ENCODE measurements around the gene CCDC102A.
A peak's percentile ranks its signal among the peaks of the same experiment; 100 is the strongest.
"Not testable (repeated sequence)": the region's sequence is repeated elsewhere in the genome, so short reads cannot be mapped to it uniquely, and the experiment has no call there.

Gene CCDC102A

DNA sequence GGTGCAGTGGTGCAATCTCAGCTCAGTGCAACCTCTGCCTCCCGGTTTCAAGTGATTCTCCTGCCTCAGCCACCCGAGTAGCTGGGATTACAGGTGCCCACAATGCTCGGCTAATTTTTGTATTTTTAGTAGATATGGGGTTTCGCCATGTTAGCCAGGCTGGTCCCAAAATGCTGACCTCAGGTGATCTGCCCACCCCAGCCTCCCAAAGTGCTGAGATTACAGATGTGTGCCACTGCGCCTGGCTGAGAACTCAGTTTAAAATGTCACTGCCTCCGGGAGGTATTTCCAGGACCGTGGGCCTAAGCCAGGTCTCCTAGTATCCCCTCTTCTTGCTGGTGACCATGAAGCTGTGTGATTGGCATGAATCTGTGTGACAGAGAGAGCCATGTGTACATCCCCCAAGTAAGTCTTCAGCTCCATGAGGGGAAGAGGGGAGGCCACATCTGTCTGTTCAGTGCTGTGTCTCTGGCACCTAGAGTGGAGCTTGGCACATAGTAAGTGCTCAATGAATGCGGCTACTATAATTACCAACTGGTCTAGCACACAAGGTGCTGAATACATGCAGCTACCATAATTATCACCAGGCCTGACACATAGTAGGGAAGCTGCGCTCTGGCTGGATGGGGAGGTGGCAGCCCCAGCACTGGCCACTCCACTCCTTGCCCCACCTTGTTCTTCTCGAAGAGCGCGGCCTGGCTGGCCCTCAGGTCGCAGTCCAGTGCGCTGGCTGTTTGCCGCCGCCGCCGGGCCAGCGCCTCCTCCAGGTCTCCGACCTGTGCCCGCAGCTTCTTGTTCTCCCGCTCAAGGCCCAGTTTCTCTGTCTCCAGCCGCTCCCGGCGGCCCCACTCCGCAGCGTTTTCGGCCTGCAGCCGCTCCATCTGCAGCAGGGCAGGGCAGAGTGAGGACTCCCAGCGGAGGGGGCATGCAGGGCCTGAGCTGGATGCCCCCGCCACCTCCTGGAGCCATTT is 18.7 kb downstream of the CCDC102A start:
- DNase-seq, result no peak

DNA sequence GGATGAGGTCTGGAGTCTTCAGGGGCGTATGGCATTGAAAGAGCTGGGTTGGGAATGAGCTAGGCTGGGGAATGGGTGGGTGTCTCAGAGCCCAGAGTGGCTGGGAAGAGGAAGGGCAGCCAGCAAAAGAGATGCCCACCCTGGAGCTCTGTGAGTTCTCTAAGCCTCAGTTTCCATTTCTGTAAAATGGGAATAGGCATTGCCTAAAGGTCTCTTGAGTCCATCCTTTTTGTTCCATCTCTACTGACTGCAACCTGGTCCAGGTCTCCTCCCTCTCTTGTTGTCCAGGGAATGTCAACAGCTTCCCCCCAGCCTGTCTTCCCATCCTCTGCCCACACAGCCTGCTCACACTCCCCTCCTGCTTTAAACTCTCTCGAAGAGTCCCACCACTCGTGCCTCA is 19.6 kb downstream of the CCDC102A start:
- DNase-seq, result no peak

DNA sequence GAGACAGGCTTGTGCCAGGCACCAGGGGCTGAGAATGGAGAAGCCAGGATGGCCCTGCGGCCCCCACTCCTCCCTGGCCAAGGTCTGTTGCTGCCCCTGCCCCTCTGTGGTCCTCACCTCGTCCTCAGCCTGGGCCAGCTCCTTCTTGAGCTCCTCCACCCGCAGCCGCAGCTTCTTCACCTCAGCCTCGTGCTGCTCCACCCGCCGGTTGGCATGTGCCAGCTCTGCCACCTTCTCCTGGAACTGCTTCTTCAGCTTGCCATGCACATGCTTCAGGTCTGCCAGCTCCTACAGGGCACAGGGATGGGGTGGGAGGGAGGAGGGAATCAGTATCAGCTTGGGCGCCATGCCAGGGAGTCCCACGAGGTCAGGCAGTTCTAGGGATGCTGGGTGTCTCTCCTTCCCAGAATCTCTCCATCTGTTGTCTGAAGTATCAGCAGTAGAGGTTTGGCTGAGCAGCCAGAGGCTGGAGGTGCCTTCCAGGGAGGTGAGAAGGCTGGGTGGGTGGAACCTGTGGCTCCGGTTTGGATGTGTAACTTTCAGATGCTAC is 20.1 kb downstream of the CCDC102A start:
- no peak for DNase-seq

DNA sequence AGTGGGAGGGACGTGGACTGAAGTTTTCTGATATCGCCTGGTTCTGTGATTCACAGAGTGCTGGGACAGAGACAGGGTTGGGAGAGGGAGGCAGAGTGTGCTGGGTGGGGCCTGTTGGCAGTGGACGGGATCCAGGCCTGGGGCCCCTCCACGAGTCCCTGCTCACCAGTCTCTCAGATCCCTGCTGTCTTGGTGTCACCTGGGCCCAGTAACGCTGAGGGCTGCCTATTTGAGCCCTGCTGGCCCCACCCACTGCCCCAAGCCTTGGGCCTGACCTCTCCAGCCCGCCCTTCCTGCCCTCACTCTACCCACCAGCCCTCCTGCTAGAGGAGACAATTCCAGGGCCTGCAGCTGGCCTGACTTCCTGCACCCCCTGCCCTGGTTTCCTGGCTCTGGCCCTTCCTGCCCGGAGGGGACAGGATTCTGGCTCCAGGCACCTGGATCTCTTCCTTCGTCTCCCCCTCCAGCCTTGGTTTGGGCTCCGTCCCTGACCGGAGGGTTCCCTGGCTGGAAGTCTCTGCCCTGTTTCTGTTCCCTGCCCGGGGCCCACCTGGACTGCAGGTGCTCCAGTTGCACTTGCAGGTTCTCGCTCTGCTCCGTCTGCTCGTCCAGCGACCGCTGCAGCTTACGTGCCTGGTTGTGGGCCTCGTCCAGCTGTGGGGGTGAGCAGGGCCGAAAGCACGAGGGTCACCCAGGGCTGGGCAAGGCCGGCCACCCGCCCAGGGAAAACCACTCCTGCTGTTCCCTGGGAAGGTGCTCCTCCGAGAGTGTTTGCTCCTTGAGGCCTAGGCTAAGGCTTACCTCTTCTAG is 21.4 kb downstream of the CCDC102A start:
- no peak for DNase-seq

DNA sequence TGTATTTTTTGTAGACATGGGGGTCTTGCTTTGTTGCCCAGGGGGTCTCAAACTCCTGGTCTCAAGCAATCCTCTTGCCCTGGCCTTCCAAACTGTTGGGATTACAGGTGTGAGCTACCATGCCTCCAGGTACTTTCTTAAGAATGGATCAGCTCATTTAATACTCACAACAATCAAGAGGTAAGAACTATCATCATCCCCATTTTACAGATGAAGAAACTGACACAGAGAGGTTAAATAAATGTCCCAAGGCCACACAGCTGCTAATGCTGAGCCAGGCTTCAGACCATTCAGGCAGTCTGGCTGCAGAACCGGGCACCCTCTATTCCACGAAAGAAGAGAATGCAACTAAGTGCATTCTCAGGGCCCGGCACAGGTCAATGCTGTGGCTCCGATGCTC is 22.0 kb downstream of the CCDC102A start:
- no peak for DNase-seq

DNA sequence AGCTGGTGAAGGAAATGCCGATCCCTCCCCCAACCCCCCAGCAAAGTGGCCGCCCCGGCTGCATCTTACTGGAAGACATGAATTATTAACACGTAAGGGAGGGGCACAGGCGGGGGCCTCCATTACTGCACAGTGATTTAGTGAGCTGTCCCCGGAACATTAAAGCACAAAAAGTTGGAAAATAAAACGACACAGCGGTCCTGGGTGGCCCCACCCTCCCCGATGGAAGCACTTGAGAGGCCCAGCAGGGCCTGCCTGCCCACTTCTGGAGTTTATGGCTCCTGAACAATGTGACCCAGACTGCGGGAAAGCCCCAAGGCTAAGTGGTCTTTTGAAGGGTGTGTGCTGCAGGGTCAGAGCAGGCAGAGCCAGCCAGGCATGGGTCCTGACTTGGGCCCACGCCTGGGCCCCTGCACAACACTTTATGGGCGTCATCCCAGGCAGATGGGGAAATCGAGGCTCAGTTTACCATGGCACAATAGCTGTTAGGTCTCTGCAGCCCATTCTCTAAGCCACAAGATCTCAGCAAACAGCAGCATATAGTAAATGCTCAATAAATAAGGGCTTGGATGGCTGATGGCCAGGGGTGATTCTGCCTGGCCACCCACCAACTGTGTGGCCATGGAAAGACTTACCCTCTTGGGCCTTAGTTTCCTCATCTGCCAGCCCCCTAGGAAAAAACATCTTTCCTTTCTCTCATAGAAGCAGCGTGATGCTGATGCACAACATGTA is 22.8 kb downstream of the CCDC102A start:
- DNase-seq, result peak; percentile 60

DNA sequence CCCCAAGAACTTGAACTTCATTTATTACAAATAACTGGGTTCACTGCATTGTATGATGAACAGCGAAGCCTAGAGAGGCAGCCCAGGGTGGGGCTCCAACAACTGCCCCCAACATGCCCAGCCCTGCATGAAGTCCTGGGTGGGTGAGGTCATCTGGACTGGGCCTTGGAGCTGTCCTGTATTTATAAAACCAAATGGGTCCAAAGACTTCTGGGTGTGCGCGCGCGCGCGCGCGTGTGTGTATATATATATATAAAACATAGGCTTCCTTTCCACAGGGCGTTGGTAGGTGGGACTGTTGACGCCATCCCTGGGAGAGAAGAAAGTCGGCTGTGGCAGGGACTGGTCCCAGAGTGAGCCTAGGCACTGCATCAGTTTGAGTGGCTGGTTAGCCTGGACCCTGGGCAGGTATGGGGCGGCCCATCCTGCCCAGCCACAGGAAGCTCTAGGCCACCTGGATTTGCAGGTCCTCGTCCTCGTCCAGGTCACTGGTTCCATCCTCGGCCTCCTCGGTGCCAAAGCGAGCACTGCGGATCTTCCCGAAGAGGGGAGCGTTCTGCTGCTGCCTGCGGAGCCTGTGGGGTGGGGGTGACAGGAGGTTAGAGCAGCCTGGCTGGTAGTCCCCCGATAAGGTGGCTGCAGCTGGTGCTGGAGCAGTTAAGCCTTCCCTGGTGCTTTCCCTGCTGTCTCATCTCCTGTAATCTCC is 23.9 kb downstream of the CCDC102A start:
- no peak for DNase-seq

DNA sequence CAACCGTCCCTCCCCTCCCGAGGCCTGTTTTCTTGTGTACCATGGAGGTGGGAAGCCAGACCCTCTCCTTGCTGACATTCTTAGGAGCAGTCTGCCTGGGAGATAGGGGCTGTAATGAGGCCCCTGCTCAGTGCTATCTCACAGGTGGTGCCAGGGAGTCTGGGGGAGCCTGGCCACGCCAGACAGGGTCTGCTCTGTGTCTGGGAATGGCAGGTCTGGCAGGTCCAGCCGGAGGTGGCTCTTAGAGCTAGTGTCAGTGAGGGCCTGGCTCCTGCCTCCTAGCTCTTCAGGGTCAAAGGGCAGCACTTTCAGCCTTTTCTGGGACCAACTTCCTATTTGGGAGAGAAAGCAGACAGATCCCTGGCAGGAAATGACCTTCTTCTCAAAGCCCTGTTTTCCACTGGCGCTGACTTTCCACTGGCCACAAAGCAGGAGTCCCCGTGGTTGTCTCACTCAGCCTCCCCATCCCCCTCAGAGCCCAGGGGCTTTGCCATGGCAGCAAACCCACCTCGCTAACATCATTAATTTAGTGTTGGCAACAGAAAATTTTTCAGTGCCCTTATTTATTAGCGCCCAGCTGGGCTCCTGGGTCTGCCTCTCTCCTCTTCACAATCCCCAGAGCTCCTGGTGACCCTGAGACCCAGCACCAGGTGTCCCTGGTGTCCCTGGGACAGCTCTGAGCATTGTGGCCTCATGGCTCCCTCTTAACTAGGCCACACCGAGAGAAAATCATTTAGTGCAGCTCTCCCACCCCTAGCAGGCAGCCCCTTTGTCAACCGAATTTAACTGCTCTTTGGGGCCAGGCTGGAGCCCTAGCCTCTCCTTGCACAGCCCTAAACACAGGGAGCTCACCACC is 26.1 kb downstream of the CCDC102A start:
- DNase-seq, result no peak

DNA sequence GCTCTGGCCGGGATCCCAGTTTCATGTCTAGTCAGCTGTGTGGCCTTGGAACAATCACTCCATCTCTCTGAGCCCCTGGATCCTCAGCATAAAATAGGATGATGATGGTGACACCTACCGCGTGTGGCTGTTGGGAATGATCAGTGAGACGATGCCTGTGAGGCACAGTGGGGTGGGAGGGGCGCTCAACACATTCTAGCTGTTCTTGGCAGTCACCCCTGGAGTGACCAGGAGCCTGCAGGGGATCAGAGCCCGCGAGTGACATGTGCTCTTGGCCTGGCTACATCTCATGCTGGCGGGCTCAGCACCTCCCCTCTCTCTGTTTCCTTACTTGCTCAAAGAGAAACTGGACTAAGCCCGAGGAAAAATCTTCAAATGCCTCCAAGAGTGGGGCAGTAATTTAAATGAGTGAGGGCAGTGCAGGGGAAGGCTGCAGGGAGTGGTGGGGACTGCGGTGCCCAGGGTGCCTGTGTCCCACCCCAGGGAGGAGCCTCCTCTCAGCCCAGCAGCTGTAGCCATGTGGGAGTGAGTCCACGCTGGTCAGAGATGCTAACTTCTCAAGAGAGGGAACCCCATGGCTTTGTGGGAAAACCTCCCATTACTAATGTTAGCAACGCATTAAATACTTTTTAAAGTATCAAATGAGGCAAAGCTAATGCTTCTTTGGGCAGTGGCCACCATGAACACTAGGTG is 27.0 kb downstream of the CCDC102A start:
- no peak for DNase-seq

DNA sequence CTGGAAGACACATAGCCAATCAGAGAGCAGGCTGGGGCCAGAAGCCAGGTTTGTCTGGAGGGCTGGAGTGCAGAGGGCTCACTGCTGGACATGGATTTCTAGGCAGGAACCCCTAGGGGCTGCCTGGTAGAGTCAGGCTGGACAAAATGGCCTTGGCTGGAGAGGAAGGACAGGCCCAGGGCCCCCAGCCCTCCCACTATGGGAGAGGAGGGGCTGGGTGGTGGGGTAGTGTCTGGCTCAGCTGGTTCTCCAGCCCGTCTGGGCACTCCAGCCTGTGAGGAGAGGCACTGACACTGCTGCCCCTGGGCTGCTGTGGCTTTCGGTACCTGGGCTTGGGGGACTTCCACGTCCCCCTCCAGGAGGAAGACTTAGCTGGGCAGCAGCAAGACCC is 28.3 kb downstream of the CCDC102A start:
- no peak for DNase-seq

DNA sequence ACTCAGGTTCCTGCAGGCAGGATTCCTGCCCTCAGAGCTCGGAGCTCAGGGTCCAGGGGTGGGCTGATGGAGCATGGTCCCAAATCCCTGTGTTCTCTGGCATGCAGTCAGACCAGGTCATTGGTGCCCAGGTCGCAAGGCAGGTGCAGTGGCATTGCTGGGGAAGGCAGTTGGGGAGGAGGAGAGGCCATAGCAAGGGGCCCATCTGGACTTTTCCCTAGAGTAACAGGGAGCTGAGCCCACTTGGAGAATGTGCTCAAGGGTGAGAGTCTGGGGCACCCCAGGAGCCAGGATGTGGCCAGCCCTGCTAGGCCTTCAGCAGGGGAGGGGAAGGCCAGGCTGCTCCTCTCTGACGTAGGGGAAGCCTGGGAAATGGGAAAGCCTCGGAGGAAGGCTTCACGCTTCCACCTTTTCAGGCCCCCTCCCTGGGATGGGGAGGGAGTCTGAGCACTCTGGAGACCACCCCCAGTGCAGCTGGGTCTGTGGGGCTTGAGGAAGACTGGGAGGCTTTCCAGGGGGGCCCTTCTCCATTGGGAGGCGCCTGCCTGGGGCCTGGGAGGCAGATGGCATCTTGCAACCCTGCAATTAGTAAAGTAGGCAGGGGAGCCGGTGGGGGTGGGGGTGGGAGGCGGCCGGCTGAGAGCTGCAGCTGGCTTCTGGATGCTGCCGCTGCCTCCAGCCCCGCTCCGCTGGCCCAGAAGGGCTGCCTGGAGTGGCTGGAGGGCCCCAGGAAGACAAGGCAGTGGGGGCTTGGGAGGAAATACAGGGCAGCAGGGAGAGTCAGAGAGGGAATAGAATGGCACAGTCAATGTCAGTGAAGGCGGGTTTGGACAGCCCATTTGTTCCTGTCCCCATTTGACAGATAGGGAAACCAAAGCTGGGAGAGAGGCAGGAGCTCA is 29.0 kb downstream of the CCDC102A start:
- peak; percentile 33 for DNase-seq

DNA sequence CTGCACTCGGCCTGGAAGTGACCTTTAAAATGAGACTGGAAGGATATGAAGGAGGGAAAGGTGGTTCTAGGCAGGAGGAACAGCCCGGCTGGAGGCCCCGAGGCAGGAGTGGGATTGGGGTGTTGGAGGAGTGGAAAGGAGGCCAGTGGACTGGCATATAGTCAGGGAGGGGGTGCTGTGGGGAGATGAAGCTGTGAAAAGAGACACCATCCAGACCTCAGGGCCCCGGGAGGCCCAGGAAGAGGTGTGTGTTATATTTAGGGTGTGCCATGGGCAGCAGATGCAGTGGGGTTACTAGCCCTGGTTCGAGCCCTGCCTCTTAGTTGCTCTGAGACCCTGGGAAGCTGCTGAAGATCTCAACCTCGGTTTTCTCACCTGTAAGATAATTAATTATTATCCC is 31.2 kb downstream of the CCDC102A start:
- no peak for DNase-seq

DNA sequence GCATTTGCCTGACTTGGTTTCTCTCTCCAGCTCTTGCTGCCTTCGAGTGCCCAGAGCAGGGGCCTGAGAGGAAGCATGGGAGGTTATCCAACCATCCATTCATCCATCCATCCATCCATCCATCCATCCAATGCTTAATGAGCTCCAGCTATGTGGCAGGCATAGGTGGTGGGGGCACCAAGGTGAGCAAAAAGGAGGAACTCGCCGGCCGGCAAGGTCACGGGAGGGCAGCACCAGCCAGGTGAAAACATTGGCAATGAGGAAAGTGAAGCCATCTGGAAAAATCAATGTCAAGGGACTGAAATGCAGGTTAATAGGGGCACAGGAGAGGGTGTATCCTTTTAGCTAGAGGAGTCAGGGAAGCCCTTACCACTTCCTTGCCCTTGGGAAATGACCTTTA is 31.9 kb downstream of the CCDC102A start:
- peak; percentile 41 for DNase-seq

DNA sequence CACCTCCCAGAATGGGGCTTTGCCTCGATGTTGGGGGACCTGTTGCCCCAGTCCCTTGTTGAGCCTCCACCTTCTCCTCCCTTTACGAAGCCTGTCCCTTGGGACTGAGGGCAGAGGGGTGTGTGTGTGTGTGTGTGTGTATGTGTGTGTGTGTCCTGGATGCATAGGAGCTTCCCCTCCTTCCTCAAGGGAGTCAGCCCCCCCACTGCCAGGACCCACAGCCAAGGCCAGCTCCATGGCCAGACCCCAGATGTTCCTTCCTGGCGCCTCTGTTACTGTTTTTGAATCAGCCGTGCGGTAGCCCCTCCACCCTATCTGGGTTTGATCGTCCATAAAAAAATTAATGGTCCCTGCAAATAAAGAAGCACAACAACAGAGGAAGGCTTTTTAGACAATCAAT is 32.4 kb downstream of the CCDC102A start:
- DNase-seq, result peak; percentile 41

DNA sequence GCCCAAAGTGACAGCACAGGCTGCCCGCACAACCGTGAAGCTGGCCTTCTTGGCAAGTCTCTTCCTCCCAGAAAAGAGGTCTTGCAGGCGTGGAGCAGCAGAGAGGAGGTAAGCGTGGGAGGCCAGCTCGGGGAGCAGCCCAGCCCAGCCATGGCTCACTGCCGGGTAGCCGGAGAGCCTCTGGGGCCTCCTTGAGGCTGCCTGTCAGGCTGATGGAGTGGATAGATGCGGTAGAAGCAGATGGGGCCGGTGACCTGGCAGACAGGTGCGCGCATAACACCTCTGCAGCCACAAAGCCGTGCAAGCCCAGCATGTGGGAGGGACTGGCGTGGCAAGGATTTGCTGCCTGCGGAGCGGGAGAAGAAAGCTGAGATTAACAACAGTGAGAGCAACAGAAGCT is 33.0 kb downstream of the CCDC102A start:
- DNase-seq, result peak; percentile 63

DNA sequence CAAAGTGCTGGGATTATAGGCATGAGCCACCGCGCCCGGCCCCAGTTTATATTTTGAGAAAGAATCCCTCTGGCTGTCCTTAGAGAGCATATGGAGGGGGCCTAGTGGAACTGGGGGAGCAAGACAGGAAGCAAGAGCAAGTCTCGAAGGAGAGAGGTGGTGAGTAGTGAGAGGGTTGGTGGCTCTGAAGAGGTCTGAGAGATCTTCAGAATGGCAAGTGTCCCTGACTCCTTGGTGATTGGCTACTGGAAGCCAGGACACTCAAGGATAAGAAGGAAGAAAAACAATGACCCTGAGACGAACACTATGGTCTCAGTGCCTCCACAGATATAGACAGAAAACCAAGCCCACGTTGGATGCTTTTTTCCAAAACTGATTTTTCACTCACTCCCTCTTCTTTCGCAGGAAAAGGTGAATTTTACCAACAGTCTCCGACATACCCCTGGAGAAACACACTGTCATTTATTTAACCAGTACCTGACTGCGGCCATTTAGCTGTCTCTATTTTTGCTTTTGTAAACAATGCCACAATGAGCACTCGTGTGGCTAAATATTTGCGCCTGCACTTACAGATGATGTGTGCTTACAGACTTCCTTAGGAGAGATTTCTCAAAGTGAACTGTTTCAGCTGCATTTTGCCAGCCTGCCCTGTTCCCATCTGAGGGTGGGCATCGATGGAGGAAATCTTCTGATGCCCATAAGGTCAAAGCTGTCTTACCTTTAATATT is 34.2 kb downstream of the CCDC102A start:
- DNase-seq, result peak; percentile 35

DNA sequence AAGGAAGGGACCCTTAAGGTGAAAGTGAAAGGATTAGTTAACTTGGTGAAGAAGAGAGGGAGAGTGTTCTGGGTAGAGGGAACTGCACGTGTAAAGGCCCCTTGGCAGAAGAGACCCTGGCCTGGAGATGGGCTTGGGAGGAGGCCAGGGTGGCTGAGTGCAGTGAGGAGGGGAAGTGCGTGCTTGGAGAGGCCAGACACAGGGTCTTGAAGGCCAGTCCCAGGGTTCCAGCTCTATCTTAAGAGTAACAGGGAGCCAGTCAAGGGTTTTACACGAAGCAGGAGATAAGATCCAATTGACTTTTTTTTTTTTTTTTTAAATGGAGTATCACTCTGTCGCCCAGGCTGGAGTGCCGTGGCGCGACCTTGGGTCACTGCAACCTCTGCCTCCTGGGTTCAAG is 34.9 kb downstream of the CCDC102A start:
- no peak for DNase-seq

DNA sequence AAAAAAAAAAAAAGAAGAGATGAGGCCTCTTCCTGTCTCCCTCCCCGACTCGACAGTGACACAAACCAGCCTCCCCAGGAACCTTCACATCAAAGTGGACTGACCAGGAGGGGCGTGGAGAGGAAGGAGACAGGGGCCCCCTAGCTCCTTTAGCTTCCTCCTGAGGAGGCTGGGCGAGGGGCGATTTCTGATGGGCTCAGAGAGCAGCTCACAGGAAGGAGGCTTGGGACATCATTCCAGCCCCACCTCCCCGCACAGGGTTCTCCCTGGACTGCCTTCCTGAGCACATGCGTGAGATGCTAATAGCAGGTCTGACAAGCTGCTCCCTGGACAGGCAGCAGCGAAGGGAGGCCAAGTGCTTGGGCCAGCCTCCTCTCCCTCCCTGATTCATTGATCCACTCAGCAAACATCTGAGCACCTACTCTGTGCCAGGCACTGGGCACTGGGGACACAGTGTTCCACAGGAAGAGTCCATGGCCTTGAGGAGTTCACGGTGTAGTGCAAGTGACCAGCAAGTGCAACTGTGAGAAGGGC is 35.7 kb downstream of the CCDC102A start:
- DNase-seq, result no peak

DNA sequence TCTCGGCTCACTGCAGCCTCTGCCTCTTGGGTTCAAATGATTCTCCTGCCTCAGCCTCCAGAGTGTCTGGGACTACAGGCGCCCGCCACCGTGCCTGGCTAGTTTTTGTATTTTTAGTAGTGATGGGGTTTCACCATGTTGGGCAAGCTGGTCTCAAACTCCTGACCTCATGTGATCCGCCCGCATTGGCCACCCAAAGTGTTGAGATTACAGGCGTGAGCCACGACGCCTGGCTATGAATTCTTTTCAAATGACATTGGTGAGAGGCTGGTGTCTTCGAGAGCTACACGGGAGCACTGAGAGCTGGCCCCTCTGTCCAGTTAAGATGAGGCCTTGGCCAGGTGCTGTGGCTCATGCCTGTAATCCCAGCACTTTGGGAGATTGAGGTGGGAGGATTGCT is 36.4 kb downstream of the CCDC102A start:
- not testable (repeated sequence) for DNase-seq
